H9 (cell line): Measurements from ENCODE around the gene WDR4. TPM values are rescaled to one million over a fixed set of nuclear protein-coding genes. Genes with fewer than 3 reads are reported as not detected.

ENCODE experiments used
- DNase-seq: peaks from one replicate; pipeline ENCODE4 v3.0.0-alpha.2; 2017
- H2AFZ ChIP-seq: one replicate; pipeline ENCODE4 v1.6.1; 2013; ENCODE audit warnings: mild to moderate bottlenecking, low read length, control low read depth, moderate library complexity
- H2AK5ac ChIP-seq: 2 replicates; pipeline ENCODE4 v1.6.1; 2013; ENCODE audit warnings: low read length, control low read depth, mixed read lengths; ENCODE audit not compliant: insufficient read length
- H2BK120ac ChIP-seq: one replicate; pipeline ENCODE4 v1.6.1; 2013; ENCODE audit warnings: low read depth, mild to moderate bottlenecking, low read length, control low read depth, inconsistent platforms; ENCODE audit not compliant: poor library complexity, severe bottlenecking
- H2BK12ac ChIP-seq: 2 replicates; pipeline ENCODE4 v1.6.1; 2013; ENCODE audit warnings: low read length, control low read depth, mixed read lengths, low read depth; ENCODE audit not compliant: insufficient read length
- H2BK15ac ChIP-seq: 2 replicates; pipeline ENCODE4 v1.6.1; 2013; ENCODE audit warnings: low read depth, low read length, control low read depth
- H2BK20ac ChIP-seq: one replicate; pipeline ENCODE4 v1.6.1; 2013; ENCODE audit warnings: low read depth, mild to moderate bottlenecking, low read length, control low read depth, inconsistent platforms; ENCODE audit not compliant: poor library complexity, severe bottlenecking
- H2BK5ac ChIP-seq: 2 replicates; pipeline ENCODE4 v1.6.1; 2013; ENCODE audit warnings: low read length, control low read depth, mixed read lengths; ENCODE audit not compliant: insufficient read length
- H3K14ac ChIP-seq: 2 replicates; pipeline ENCODE4 v1.6.1; 2013; ENCODE audit warnings: low read length, control low read depth; ENCODE audit not compliant: insufficient read depth
- H3K18ac ChIP-seq: 2 replicates; pipeline ENCODE4 v1.6.1; 2013; ENCODE audit warnings: low read depth, mild to moderate bottlenecking, mixed read lengths, low read length, control low read depth; ENCODE audit not compliant: insufficient read length
- H3K23ac ChIP-seq: 2 replicates; pipeline ENCODE4 v1.6.1; 2013; ENCODE audit warnings: low read length, control low read depth, mixed read lengths, low read depth; ENCODE audit not compliant: insufficient read length
- H3K23me2 ChIP-seq: 2 replicates; pipeline ENCODE4 v1.6.1; 2013; ENCODE audit warnings: low read depth, mild to moderate bottlenecking, mixed read lengths, low read length, control low read depth; ENCODE audit not compliant: insufficient read length, poor library complexity, severe bottlenecking
- H3K27ac ChIP-seq: 2 replicates; pipeline ENCODE4 v1.5.1; 2013; ENCODE audit warnings: low read length, control low read depth, mixed read lengths, low read depth; ENCODE audit not compliant: insufficient read length
- H3K27me3 ChIP-seq: 2 replicates; pipeline ENCODE4 v1.6.1; 2013; ENCODE audit warnings: low read length, control low read depth, inconsistent platforms; ENCODE audit not compliant: insufficient read depth
- H3K4ac ChIP-seq: 2 replicates; pipeline ENCODE4 v1.6.1; 2013; ENCODE audit warnings: low read depth, mild to moderate bottlenecking, control low read depth, inconsistent platforms, low read length, moderate library complexity
- H3K4me1 ChIP-seq: 2 replicates; pipeline ENCODE4 v1.6.1; 2013; ENCODE audit warnings: low read length, control low read depth, inconsistent platforms; ENCODE audit not compliant: insufficient read depth
- H3K4me2 ChIP-seq: 2 replicates; pipeline ENCODE4 v1.6.1; 2013; ENCODE audit warnings: low read length, control low read depth, mixed read lengths; ENCODE audit not compliant: insufficient read length, insufficient read depth
- H3K56ac ChIP-seq: 2 replicates; pipeline ENCODE4 v1.6.1; 2013; ENCODE audit warnings: low read depth, mild to moderate bottlenecking, mixed read lengths, low read length, control low read depth; ENCODE audit not compliant: insufficient read length
- H3K79me1 ChIP-seq: 2 replicates; pipeline ENCODE4 v1.6.1; 2013; ENCODE audit warnings: low read depth, mild to moderate bottlenecking, moderate library complexity, low read length, control low read depth, inconsistent platforms; ENCODE audit not compliant: insufficient read depth, poor library complexity, severe bottlenecking
- H3K79me2 ChIP-seq: 2 replicates; pipeline ENCODE4 v1.6.1; 2013; ENCODE audit warnings: low read length, control low read depth, inconsistent platforms; ENCODE audit not compliant: insufficient read depth
- H3K9ac ChIP-seq: 2 replicates; pipeline ENCODE4 v1.6.1; 2013; ENCODE audit warnings: low read length, control low read depth, mixed read lengths; ENCODE audit not compliant: insufficient read length; ENCODE audit errors: extremely low read depth
- H3K9me3 ChIP-seq: one replicate; pipeline ENCODE4 v1.6.1; 2013; ENCODE audit warnings: low read depth, low read length, inconsistent platforms; ENCODE audit not compliant: control insufficient read depth
- H3T11ph ChIP-seq: one replicate; pipeline ENCODE4 v1.6.1; 2013; ENCODE audit warnings: mild to moderate bottlenecking, low read length, control low read depth, inconsistent platforms
- H4K20me1 ChIP-seq: one replicate; pipeline ENCODE4 v1.6.1; 2013; ENCODE audit not compliant: control insufficient read depth, insufficient read length, insufficient read depth
- H4K5ac ChIP-seq: 2 replicates; pipeline ENCODE4 v1.6.1; 2013; ENCODE audit warnings: low read depth, mild to moderate bottlenecking, mixed read lengths, low read length, control low read depth; ENCODE audit not compliant: insufficient read length
- H4K8ac ChIP-seq: replicated peaks from 2 replicates; pipeline ENCODE4 v1.6.1; 2013; ENCODE audit warnings: low read length, control low read depth, mixed read lengths, low read depth; ENCODE audit not compliant: insufficient read length
- H4K91ac ChIP-seq: 2 replicates; pipeline ENCODE4 v1.6.1; 2013; ENCODE audit warnings: low read depth, mild to moderate bottlenecking, moderate library complexity, mixed read lengths, low read length, control low read depth; ENCODE audit not compliant: insufficient read length
- H3K27ac Mint-ChIP-seq, 3 experiments: 2 replicates in 2 of 3; 3 replicates in 1 of 3; pipeline ENCODE4 v1.8.0; 2020 to 2021; ENCODE audit warnings: mixed read lengths in 3 of 3, mild to moderate bottlenecking in 1 of 3, moderate library complexity in 1 of 3
- H3K27me3 Mint-ChIP-seq: 2 replicates; pipeline ENCODE4 v1.8.0; 2021; ENCODE audit warnings: low read depth, mild to moderate bottlenecking, moderate library complexity, mixed read lengths
- H3K36me3 Mint-ChIP-seq, 3 experiments: 2 replicates in 2 of 3; 3 replicates in 1 of 3; pipeline ENCODE4 v1.8.0; 2020 to 2021; ENCODE audit warnings: low read depth in 3 of 3, mixed read lengths in 3 of 3; ENCODE audit not compliant: insufficient read depth in 1 of 3
- H3K4me1 Mint-ChIP-seq, 2 experiments: 2 replicates each; pipeline ENCODE4 v1.8.0; 2020; ENCODE audit warnings: mixed read lengths in 2 of 2
- H3K4me3 Mint-ChIP-seq, 2 experiments: 2 replicates in 1 of 2; 3 replicates in 1 of 2; pipeline ENCODE4 v1.8.0; 2020 to 2021; ENCODE audit warnings: mild to moderate bottlenecking in 2 of 2, mixed read lengths in 2 of 2, moderate library complexity in 1 of 2
- H3K9me3 Mint-ChIP-seq, 2 experiments: 2 replicates in 1 of 2; 3 replicates in 1 of 2; pipeline ENCODE4 v1.8.0; 2020; ENCODE audit warnings: mild to moderate bottlenecking in 2 of 2, mixed read lengths in 2 of 2, moderate library complexity in 1 of 2
- CTCF ChIP-seq: fragments of 200-600 bp; sonication (generic); conservative IDR thresholded peaks from 3 replicates; pipeline ENCODE4 v1.8.0; 2021; ENCODE audit warnings: antibody characterized with exemption, mild to moderate bottlenecking
- WGBS: extraction: QIAGEN DNeasy Blood & Tissue Kit; methylation state at CpG from one replicate; pipeline ENCODE4 v1.1.7; 2013; ENCODE audit warnings: missing lambda C conversion rate, low lambda C conversion rate, mixed read lengths; ENCODE audit not compliant: insufficient read length; ENCODE audit errors: extremely low coverage; 5-methylcytosine and 5-hydroxymethylcytosine counted together
- total RNA-seq: library from RNA; stranded (reverse); gene quantifications from 2 replicates; pipeline ENCODE4 v1.2.1, GENCODE V29; 2021

Gene WDR4
- total RNA-seq, 1 experiment from 2014 or later = 54.4 TPM

GRCh38 chr21:42892582-42892930 lies 13.2 kb upstream of the WDR4 start:
- Histone ChIP-seq H3K4me1 (no peaks in the 10 kb centered on the region; the same call in 1 of the 2 replicates), H2BK5ac (no peak overlapping the region), H3K23me2 (peaks cover 3% of the 10 kb centered on the region), H4K5ac (peak overlapping the region; percentile 14), H3K4ac (no peak overlapping the region), H2BK120ac (no peak overlapping the region), H3K14ac (peak overlapping the region; percentile 89), H3K9me3 (no peaks in the 10 kb centered on the region), H3K79me1 (peaks cover 3% of the 10 kb centered on the region), H3T11ph (no peak overlapping the region), H2BK20ac (no peak overlapping the region), H3K56ac (no peak overlapping the region), H4K8ac (no peak overlapping the region), H3K4me2 (peak overlapping the region; percentile 42), H2AFZ (no peak overlapping the region), H4K91ac (no peak overlapping the region), H2AK5ac (no peak overlapping the region), H3K18ac (peak overlapping the region; percentile 93), H2BK12ac (no peak overlapping the region), H3K23ac (no peak overlapping the region), H3K27ac (no peak overlapping the region), H3K79me2 (peaks cover 3% of the 10 kb centered on the region; the same call in 1 of the 2 replicates), H4K20me1 (no peaks in the 10 kb centered on the region), H2BK15ac (no peak overlapping the region), H3K9ac (peak overlapping the region; percentile 74), H3K27me3 (no peaks in the 10 kb centered on the region)
- no CpG with 5 or more reads among the region's 18 CpGs for WGBS
- Mint-ChIP-seq H3K27ac (peak overlapping the region; percentile 93 to 94 (median 94)), H3K4me1 (peaks cover 7 to 11% of the 10 kb centered on the region in 2 experiments; a peak in 3 of 4 replicates), H3K27me3 (no peaks in the 10 kb centered on the region), H3K36me3 (peaks cover 10 to 16% (median 11%) of the 10 kb centered on the region in 3 experiments), H3K9me3 (no peaks in the 10 kb centered on the region), H3K4me3 (peak overlapping the region; percentile 85 to 89)
- DNase-seq = no peak
- TF ChIP-seq CTCF = no peak
